HG03469 (cell line): Measurements from ENCODE around the gene SPIB.
A peak's percentile ranks its signal among the peaks of the same experiment; 100 is the strongest.
"Not testable (repeated sequence)": the region's sequence is repeated elsewhere in the genome, so short reads cannot be mapped to it uniquely, and the experiment has no call there.

Experiments used
- ATAC-seq: cut with Tn5 transposase; IDR thresholded peaks from one replicate; pipeline ENCODE4 v1.9.1; 2021; ENCODE audit warnings: mild to moderate bottlenecking, moderate library complexity, moderate number of reproducible peaks; ENCODE audit not compliant: unreplicated experiment

Gene SPIB

DNA sequence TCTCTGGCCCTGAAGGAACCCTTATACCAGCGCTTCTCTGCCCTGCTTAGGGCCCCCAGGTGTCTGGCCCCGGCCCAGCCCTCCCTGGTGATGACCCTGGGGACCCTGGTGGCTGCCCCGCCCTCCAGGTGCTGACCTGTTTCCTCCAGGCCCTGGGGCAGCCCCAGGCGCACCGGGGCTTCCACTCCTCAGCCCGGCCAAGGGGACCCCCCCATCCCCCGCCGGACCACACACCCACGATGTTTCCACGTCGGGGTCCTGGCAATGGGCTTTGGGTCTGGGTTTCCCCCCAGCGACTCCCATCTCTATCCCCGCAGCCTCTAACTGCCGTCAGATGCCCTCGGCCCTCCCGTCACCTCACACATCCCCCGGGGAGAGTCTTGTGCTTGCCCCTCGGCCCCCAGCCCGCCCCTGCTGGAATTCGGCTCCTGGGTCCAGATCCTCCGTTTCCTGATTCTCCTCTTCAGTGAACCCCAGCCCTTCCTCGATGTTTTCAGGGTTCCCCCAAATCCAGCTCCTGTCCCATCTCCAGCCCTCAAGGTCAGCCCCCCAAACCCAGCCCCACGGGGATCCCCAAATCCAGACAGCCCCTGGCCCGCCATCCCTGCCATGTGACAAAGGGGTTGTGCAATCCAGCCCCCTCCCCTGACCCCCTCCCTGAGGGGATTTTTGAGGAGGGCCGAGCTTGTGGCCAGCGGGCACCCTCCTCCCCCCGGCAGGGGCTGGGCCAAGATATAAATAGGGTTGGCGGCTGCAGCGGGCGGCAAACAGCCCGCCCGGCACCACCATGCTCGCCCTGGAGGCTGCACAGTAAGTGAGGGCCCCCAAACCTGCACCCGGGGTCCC is at the start of gene SPIB:
Gene SPIB (plus strand): TSS at position 763 of the 846 bp plus-strand sequence. CDS start 25 bp downstream, at position 788.
- no peak for ATAC-seq

DNA sequence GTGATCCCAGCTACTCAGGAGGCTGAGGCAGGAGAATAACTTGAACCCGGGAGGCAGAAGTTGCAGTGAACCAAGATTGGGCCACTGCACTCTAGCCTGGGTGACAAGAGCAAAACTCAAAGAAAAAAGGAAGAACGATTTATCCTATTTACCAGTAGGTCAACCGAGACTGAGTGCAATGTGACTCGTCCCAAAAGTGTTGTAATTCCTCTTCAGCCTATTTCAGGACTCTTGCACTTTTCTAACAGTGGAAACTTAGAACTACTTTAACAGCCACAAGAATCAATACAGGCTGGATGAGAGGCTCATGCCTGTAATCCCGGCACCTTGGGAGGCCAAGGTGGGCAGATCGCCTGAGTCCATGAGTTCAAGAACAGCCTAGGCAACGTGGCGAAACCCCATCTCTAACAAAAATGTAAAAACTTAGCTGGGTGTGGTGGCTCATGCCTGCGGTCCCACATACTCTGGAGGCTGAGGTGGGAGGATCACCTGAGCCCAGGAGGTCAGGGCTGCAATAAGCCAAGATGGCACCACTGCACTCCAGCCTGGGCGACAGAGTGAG is 46.7 kb upstream of the SPIB start:
- no peak for ATAC-seq

DNA sequence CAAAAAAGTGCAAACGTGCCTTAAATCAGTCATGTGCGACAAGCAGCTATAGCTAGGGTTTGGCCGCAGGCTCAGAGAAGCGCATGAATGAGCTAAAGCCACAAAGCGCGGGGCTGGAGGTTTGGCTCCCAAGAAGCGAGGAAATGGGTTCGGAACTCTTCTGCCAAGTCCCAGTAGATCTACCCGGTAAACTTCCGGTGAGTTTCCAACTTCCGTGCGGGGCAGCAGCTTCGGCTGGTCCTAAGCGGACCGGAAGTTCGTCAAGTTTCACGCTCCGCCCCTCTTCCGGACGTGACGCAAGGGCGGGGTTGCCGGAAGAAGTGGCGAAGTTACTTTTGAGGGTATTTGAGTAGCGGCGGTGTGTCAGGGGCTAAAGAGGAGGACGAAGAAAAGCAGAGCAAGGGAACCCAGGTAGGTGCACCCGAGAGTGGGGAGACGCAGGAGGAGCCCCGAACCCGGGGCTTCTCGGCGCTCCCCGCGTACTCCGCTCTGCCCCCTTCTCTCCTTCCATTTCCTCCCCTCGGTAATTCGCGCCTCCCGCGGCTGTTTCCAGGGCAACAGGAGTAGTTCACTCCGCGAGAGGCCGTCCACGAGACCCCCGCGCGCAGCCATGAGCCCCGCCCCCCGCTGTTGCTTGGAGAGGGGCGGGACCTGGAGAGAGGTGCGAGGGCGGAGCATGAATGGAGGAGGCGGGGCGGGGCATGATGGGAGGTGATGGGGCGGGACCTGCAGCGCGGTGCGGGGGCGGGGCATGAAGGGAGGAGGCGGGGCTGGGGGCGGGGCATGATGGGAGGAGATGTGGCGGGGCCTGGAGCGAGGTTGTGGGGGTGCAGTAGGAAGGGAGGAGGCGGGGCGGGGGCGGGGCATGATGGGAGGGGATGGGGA is 42.3 kb upstream of the SPIB start, which contains the start of gene NR1H2:
Gene NR1H2 (plus strand): TSS at position 292 of the 885 bp plus-strand sequence. CDS start 1,149 bp downstream, outside the sequence.
- peak; percentile 63 for ATAC-seq

DNA sequence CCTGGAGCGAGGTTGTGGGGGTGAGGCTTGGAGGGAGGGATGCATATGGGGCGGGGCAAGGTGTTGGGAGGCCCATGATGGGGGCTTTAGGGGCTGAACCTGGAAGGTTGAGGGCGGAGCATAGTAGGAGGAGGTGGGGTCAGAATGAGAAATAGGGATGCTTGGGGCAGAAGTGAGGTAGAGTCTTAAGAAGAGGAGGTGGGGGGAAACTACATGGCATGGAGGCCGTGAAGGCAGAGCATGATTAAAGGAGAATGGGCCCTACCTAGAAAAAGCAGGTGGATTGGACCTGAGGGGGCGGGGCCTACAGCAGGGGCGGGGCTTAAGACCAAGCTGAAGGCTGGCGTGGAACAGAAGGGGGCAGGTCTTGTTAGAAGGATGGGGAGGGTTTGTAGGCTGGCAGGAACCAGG is 41.7 kb upstream of the SPIB start:
- no peak for ATAC-seq

DNA sequence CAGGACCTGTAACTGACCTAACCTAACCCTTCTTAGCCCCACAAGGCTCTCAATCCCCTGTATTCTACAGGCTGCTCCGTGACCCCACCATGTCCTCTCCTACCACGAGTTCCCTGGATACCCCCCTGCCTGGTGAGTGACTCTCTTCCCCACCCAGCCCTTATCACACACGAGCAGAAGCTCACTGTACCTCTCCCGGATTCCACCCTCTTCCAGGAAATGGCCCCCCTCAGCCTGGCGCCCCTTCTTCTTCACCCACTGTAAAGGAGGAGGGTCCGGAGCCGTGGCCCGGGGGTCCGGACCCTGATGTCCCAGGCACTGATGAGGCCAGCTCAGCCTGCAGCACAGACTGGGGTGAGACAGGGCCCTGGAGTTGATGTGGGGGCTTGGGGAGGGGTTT is 41.2 kb upstream of the SPIB start:
- ATAC-seq: no peak

DNA sequence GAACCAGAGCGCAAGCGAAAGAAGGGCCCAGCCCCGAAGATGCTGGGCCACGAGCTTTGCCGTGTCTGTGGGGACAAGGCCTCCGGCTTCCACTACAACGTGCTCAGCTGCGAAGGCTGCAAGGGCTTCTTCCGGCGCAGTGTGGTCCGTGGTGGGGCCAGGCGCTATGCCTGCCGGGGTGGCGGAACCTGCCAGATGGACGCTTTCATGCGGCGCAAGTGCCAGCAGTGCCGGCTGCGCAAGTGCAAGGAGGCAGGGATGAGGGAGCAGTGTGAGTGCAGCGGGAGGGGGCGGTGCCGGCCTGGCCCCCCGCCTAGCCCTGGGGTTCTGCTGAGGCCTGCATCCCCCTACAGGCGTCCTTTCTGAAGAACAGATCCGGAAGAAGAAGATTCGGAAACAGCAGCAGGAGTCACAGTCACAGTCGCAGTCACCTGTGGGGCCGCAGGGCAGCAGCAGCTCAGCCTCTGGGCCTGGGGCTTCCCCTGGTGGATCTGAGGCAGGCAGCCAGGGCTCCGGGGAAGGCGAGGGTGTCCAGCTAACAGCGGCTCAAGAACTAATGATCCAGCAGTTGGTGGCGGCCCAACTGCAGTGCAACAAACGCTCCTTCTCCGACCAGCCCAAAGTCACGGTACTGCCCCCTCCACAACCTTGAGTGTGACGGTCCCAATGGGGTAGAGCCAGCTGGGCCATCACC is 40.4 kb upstream of the SPIB start:
- ATAC-seq: no peak

DNA sequence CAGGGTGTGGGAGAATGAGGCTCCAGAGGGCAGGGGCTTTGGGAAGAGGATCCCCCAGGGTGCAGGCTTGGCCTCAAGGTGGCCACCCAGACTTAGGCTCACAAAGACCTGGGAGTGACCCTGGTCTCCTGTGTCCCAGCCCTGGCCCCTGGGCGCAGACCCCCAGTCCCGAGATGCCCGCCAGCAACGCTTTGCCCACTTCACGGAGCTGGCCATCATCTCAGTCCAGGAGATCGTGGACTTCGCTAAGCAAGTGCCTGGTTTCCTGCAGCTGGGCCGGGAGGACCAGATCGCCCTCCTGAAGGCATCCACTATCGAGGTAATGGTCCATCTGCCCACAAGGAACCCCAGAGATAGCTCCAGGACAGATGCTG is 39.9 kb upstream of the SPIB start:
- ATAC-seq: no peak

DNA sequence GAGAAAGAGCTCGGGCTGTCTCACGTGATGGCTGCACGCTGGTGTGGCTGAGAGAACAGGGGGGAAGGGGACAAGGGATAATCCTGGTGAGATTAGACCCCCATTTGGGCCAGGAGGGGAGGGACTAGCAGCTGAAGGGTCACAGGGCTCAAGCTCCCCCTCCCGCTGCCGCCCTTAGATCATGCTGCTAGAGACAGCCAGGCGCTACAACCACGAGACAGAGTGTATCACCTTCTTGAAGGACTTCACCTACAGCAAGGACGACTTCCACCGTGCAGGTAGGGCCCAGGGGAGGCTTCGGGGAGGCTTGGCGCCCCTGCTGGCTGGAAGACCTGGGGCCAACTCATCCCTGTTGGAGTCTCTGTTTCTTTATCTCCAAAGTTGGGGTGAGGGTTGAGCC is 39.1 kb upstream of the SPIB start:
- no peak for ATAC-seq

DNA sequence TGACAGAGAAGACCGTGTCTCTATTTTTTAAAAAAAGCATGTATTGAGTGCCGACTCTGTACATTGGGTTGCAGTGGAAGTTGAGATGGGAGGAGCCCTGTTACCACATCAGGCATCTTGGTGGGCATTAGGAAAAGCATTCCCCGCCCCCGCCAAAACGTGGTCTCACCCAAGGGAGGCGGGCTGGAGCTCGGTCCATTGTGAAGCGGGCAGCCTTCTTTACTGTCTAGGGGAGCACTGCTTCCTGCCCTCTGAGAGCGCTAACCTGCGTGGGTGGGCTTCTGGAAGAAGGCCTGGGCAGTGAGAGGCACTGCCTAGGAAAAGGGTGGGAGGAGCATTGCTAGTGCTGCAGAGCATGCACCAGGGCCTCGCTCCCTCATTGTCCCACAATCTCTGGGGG is 38.6 kb upstream of the SPIB start:
- ATAC-seq: no peak

DNA sequence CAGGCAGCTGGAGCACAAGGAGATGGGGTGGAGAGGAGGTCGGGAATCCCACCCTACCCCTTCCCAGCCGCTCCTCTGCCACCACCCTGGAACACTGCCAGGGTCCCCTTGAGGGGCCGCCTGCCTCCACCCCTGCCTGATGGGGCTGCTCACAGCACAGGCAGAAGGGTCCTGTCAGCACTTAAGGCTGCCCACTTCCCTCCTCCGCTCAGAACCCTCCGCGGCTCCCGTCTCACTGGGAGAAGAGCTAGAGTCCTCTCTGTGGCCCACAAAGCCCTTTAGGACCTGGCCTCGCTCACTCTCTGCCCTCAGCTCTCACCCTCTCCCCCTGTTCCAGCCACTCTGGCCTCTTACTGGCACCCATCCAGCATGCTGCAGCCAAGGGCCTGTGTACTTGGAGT is 38.0 kb upstream of the SPIB start:
- ATAC-seq: no peak

DNA sequence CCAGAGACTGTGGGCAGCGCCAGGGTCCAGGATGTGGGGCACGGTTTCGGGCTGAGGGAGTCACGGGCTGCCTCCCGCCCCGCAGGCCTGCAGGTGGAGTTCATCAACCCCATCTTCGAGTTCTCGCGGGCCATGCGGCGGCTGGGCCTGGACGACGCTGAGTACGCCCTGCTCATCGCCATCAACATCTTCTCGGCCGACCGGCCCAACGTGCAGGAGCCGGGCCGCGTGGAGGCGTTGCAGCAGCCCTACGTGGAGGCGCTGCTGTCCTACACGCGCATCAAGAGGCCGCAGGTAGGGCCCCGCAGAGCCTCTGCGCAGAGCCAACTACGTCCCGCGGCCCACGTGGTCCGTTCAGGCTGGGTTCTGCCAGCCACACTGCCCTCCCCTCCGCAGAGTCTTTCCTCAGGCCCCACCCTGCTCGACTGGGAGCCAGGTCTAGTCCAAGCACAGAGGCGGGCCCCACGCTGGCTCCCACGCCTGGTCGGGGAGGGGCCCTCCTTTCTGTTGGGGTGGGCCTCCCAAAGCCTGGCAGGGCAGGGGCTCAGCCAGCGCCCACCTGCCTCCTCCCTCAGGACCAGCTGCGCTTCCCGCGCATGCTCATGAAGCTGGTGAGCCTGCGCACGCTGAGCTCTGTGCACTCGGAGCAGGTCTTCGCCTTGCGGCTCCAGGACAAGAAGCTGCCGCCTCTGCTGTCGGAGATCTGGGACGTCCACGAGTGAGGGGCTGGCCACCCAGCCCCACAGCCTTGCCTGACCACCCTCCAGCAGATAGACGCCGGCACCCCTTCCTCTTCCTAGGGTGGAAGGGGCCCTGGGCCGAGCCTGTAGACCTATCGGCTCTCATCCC is 36.6 kb upstream of the SPIB start:
- no peak for ATAC-seq

DNA sequence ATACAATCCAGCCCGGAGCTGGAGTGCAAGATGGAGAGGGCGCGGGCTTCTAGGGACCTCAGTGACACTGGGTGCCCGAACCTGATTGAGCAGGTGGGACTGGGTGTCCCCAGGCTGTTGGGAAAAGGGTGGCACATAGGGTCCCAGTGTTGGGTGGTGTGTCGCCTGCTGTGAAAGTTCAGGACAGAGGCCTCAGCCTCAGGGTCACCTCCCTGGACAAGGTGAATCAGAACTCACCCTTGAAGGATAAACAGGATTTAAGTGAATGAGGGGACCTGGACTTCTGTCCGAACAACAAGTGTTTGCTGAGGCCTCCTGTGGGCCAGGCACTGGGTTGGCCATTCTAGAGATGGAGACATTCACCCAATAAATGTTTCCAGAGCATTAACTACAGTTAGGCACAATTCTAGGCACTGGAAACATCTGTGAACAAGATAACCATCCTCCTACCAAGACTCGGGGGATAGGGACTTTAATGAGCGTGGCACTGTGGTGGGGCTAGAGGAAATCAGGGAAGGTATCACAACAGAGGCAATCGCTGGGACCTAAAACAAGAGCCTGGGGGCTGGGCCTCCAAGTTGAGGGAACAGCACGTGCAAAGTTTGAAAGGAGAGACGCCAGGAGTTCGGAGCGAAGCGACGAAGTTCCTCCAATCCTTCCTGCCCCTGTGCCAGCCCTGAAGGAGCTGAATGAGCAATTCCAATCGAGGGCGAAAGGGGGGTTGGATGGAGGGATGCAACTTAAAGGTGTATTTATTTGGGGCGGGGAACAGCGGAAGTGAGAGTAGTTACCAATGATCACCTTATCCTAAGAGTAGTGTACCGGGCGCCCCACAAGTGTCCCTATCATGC is 35.5 kb upstream of the SPIB start:
- no peak for ATAC-seq

DNA sequence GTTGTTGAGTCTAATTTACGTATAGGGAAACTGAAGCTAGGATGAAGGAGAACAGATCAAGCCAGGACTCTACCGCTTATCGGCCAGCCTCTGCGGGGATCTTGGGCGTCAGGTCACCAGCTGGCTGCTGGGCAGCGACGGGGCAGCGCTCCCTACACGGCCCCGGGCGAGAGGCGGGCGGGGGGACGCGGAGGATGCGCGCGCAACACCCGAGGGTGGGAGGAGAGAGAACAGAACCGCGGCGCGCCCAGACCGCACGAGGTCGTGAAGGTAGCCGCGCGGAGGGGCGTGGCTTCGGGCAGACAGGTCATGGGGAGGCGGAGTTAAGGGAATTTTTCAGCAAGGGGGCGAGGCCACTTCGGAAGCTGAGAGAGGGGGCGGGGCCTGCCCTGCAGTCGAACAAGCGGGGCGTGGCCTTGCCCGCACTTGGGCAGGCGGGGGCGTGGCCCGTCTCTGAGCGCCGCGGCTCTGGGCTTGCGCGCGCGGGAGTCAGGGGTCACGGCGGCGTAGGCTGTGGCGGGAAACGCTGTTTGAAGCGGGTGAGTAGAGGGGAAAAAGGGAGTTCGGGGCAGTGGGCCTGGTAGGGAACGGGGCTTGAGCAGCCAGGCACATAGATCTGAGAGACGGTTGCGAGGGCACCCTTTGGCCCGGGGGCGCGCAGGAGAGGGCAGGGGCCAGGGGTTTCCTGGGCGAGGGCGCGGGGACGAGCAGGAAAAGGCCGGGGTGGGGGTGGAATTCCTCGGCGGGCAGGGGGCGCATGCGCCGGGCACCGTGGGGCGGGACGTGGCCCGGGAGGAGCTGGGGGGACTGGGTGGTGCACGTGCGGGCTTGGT is 34.7 kb upstream of the SPIB start, which contains the start of gene POLD1:
Gene POLD1 (plus strand): TSS at position 496 of the 833 bp plus-strand sequence. CDS start 14,505 bp downstream, outside the sequence.
- ATAC-seq: peak; percentile 68

DNA sequence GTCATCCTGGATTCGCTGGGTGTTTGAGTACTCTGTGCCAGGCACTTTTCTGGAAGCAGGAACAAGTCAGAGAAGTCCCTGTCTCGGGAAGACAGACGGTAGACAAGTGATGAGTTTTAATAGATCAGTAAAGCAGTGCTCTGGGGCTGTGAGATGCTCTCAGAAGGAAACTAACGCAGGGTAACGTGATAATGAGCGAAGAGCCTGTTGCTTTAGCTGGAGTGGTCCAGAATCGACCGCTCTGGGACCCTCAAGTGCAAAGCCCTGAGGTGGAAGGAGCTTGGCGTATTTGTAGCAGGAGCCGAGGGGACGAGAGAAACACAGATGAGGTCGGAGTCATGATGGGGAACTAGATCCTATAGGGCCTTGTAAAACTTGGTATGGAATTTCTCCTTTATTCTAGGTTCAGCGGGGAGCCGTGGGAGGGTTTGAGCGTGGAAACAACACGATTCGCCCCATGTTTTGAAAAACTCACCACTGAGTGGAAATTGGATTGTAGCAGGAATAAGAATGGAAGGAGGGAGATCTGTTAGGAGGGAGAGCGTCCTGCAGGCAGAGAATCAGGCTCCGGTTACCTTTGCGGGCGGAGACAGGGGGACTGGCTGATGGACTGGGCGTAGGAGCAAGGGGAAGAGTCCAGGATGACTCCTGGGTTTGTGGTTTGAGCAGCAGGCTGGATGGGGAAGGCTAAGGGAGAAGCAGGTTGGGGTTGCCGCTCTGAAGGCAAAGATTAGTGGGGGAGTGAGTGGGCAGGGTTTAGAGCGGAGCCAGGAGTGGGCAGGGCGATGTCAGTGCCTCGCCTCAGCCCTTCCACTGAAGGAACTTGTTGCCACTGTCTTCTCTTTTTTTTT is 33.8 kb upstream of the SPIB start:
- ATAC-seq: no peak

DNA sequence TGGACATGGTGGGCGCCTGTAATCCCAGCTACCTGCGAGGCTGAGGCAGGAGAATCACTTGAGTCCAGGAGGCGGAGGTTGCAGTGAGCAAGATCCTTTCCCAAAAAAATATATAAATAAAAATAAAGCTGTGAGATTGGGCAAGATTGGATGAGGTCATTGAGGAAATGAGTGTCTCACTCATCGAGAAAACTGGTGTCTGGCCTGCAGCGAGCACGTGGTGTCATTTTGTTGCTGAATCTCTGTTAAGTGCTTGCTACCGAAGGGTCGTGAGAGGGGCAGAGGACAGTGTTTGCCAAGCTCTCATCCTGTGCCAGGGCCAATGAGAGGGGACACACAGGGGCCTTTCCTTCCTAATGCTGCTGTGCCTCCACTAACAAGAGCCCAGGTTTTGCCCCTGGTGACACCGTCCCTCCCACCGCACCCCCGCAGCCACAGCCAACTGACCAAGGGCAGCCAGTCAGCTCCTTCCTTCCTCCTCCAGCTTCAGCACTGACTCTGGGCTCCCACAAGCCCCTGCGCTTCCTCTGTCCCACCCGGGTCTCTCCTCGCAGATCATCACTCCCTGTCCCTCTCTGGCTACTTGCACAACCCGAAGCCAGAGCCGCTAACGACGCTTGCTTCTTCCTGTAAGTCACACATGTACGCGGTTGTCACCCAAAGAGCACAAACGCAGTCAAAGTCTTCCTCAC is 31.4 kb upstream of the SPIB start:
- no peak for ATAC-seq

DNA sequence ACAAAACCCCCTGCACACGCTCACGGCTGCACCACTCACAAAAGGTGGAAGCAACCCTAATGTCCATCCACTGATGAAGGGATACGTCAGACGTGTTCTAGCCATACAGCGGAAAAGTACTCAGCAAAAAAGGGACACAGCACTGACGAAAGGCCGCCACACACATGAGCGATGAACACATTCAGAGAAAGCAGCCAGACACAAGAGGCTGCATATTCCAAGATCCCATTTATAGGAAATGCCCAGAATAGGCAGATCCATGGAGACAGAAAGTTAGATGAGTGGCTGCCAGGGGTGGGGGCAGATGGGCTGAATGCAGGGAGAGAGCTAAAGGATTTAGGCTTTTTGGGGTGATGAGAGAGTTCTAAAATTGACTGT is 30.9 kb upstream of the SPIB start:
- ATAC-seq: no peak

DNA sequence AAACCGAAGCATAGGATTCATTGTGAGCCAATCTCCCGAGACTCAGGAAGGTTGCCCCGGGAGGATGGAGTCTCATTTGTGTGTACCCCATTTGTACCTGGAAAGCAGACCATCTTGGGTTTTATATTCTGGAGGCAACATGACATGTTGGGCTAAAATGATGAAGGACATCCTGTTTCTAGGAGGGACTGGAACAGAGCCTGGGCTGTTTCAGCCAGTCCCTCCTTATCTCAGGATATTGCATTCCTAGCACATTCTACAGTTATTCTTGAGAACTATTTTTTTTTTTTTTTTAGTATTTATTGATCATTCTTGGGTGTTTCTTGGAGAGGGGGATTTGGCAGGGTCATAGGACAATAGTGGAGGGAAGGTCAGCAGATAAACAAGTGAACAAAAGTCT is 28.4 kb upstream of the SPIB start:
- not testable (repeated sequence) for ATAC-seq
